Prostate gland (tissue), 2 donors: Measurements from ENCODE around the gene VDAC1. TPM values are rescaled to one million over a fixed set of nuclear protein-coding genes. Genes with fewer than 3 reads are reported as not detected.

ENCODE experiments used
- DNase-seq: peaks from one replicate; pipeline ENCODE4 v3.0.0-alpha.2; 2019; ENCODE audit warnings: low spot score
- H3K27ac ChIP-seq, 2 donors: fragments of 200-600 bp; sonication (generic); 2 replicates each; pipeline ENCODE4 v1.5.1; 2017 to 2019
- H3K27me3 ChIP-seq: fragments of 200-600 bp; sonication (generic); replicated peaks from 2 replicates; pipeline ENCODE4 v1.5.1; 2019; ENCODE audit not compliant: insufficient read depth
- H3K36me3 ChIP-seq, 2 donors: fragments of 200-600 bp; sonication (generic); 1 replicate in 1 of 2; 2 replicates in 1 of 2; pipeline versions ENCODE4 v1.5.1 to v1.8.1; 2017 to 2019
- H3K4me1 ChIP-seq: fragments of 200-600 bp; sonication (generic); replicated peaks from 2 replicates; pipeline ENCODE4 v1.5.1; 2019
- H3K4me3 ChIP-seq, 2 donors: fragments of 200-600 bp; sonication (generic); 2 replicates each; pipeline ENCODE4 v1.5.1; 2017 to 2019
- H3K9me3 ChIP-seq: fragments of 200-600 bp; sonication (generic); 2 replicates; pipeline ENCODE4 v1.5.1; 2017
- POLR2A ChIP-seq: fragments of 450-650 bp; IDR thresholded peaks from one replicate; pipeline ENCODE4 v1.6.1; 2016; ENCODE audit warnings: antibody characterized with exemption, mild to moderate bottlenecking
- POLR2AphosphoS5 ChIP-seq: sonication (generic); formaldehyde crosslinking; IDR thresholded peaks from one replicate; pipeline ENCODE4 v1.6.1; 2017; ENCODE audit warnings: antibody characterized with exemption
- WGBS: methylation state at CpG from one replicate; pipeline ENCODE4 v1.1.5; 2018; 5-methylcytosine and 5-hydroxymethylcytosine counted together
- intact Hi-C: fragments of 100-400 bp; cut with DNase I; formaldehyde crosslinking; loops from one replicate; pipeline ENCODE4 v1.14.2; 2022
- total RNA-seq, 2 donors: library from RNA; depleted of rRNA; stranded (reverse); fragments of >200 nt; gene quantifications; one replicate each; pipeline ENCODE4 v1.1.0, GENCODE V29; 2016
- TF ChIP-seq, protein P1 (sequence below), 4 experiments: fragments of 200-600 bp in 2 of 4; fragments of 450-650 bp in 2 of 4; sonication (generic) in 2 of 4; IDR thresholded peaks; 1 replicate in 3 of 4; 2 replicates in 1 of 4; pipeline ENCODE4 v1.5.1; 2016 to 2019; ENCODE audit warnings: antibody characterized with exemption in 4 of 4, mild to moderate bottlenecking in 2 of 4, moderate library complexity in 2 of 4

The VDAC1 gene
- total RNA-seq, 2 donors from 2014 or later: 142 to 143 TPM

- no peak for DNase-seq
- H3K27ac ChIP-seq: no peak overlapping the region
- intact Hi-C loops: no loop called here
- H3K9me3 ChIP-seq: no peaks in the 10 kb centered on the region
- H3K4me1 ChIP-seq: no peaks in the 10 kb centered on the region
- WGBS: 60% methylated on average over 19 of the region's 19 CpGs
- TF ChIP-seq POLR2A (no peak), POLR2AphosphoS5 (no peak)
- TF ChIP-seq, protein P1, sequence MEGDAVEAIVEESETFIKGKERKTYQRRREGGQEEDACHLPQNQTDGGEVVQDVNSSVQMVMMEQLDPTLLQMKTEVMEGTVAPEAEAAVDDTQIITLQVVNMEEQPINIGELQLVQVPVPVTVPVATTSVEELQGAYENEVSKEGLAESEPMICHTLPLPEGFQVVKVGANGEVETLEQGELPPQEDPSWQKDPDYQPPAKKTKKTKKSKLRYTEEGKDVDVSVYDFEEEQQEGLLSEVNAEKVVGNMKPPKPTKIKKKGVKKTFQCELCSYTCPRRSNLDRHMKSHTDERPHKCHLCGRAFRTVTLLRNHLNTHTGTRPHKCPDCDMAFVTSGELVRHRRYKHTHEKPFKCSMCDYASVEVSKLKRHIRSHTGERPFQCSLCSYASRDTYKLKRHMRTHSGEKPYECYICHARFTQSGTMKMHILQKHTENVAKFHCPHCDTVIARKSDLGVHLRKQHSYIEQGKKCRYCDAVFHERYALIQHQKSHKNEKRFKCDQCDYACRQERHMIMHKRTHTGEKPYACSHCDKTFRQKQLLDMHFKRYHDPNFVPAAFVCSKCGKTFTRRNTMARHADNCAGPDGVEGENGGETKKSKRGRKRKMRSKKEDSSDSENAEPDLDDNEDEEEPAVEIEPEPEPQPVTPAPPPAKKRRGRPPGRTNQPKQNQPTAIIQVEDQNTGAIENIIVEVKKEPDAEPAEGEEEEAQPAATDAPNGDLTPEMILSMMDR (IDR thresholded peaks at IDR 0.05): peak in 3 of 4 experiments; percentile 31 to 55 (median 32)
- no peak overlapping the region for H3K4me3 ChIP-seq
- no peaks in the 10 kb centered on the region for H3K36me3 ChIP-seq
- H3K27me3 ChIP-seq: no peaks in the 10 kb centered on the region
These were observed 60.3 kb downstream of the VDAC1 start for GRCh38 chr5:133944263-133945185.

GRCh38 chr5:133943475-133943817, 61.3 kb downstream of the VDAC1 start:
- TF ChIP-seq, protein P1 (IDR thresholded peaks at IDR 0.05): no peak
- no peak overlapping the region for H3K4me3 ChIP-seq
- no peak for DNase-seq
- no peaks in the 10 kb centered on the region for H3K9me3 ChIP-seq
- H3K4me1 ChIP-seq: no peaks in the 10 kb centered on the region
- H3K27ac ChIP-seq: no peak overlapping the region
- WGBS: 77% methylated on average over 7 of the region's 7 CpGs
- H3K36me3 ChIP-seq: no peaks in the 10 kb centered on the region
- intact Hi-C loops: no loop called here
- H3K27me3 ChIP-seq: no peaks in the 10 kb centered on the region

DNA sequence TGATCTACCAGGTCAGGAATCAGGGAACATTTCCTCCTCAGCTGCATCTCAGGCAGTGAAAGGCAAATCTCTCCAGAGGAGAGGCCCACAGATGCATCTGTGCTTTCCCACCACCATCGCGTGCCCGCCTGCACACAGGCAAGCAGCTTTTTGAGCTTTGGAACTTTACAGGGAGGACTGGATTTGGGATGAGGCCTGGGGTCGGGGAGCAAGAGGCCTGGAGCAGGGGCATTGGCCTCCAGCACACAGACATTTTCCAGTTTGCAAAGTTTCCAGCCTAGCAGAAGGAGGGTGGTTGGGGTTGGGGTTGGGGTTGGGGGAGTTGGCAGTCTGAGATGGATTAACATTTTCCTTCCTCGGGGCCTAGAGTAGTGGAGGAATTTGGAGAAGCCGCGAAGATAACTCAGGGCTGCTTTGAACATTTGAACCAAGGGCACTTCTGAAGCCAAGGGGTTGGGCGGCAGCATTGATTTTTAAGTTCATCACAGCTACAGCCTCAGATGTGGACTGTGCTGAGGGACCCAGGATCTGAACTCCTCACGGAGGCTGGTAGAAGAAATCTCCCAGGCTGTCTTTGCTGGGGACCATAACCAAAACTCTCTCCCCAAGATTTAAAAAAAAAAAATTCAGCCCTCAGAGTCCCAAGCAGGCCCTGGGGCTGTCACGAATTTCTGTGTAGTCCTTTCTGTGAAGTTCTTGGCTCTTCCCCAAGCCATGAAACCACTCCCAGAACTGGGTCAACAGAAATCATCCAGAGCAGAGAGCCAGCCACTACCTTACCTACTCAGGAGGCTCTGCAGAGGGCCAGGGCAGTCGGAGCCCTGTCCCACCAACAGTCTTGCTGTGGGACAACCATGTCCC, 61.9 kb downstream of the VDAC1 start:
- H3K27ac ChIP-seq: no peak overlapping the region
- intact Hi-C loops: no loop called here
- H3K36me3 ChIP-seq: no peaks in the 10 kb centered on the region
- TF ChIP-seq, protein P1 (IDR thresholded peaks at IDR 0.05): no peak
- TF ChIP-seq POLR2AphosphoS5: no peak
- TF ChIP-seq POLR2A: no peak
- peak; percentile 61 for DNase-seq
- H3K9me3 ChIP-seq: no peaks in the 10 kb centered on the region
- no peaks in the 10 kb centered on the region for H3K4me1 ChIP-seq
- H3K27me3 ChIP-seq: no peaks in the 10 kb centered on the region
- 71% methylated on average over 11 of the region's 11 CpGs for WGBS
- no peak overlapping the region for H3K4me3 ChIP-seq

DNA sequence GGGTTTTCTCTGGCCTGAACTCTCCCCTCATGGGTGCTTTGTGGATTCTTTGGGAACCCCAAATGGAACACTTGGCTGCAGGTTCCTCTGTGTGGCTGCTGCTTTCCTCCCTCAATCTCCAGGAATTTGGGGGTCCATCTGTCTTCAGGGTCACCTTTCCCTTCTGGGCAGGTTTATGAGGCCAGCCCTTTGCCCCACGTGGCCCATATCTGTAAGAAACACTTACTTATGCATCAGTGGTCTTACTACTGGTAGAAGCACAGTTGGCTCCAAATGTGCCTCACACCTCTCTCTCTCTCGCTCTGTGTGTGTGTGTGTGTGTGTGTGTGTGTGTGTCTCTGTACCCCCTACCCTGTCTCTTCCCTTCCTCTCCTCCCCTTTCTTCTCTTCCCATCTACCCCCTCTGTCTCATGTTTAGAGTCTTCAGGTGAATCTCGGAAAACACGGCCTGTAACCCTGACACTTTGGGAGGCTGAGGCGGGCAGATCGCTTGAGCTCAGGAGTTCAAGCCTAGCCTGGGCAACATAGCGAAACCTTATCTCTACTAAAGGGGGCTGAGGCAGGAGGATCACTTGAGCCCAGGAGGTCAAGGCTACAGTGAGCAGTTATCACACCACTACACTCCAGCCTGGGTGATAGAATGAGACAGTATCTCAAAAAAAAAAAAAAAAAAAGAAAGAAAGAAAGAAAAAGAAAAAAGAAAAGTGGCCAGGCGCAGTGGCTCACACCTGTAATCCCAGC, 63.1 kb downstream of the VDAC1 start:
- 91% methylated on average over 8 of the region's 8 CpGs for WGBS

More for the DNA sequence above, 63.1 kb downstream of the VDAC1 start:
- TF ChIP-seq, protein P1 (IDR thresholded peaks at IDR 0.05): no peak
- TF ChIP-seq POLR2A (no peak), POLR2AphosphoS5 (no peak)
- H3K36me3 ChIP-seq: no peaks in the 10 kb centered on the region
- H3K4me3 ChIP-seq: no peak overlapping the region
- no peaks in the 10 kb centered on the region for H3K9me3 ChIP-seq
- DNase-seq: no peak
- intact Hi-C loops: no loop called here
- H3K27me3 ChIP-seq: no peaks in the 10 kb centered on the region
- H3K27ac ChIP-seq: no peak overlapping the region
- no peaks in the 10 kb centered on the region for H3K4me1 ChIP-seq
